IMR-90 (cell line): ENCODE results near the gene KIF13A. TPM values are rescaled to one million over a fixed set of nuclear protein-coding genes. Genes with fewer than 3 reads are reported as not detected.

Experiments used
- ATAC-seq: fragments of 200-7000 bp; cut with Tn5 transposase; 2 replicates; pipeline ENCODE4 v1.9.1; 2020; ENCODE audit warnings: low read depth, mild to moderate bottlenecking, moderate library complexity
- BruUV-seq: library from RNA; stranded (reverse); fragments of 400-500 nt; replicated peaks from 2 replicates; lab custom pipeline; 2021; lab: Mats Ljungman, UMichigan
- CTCF ChIA-PET: fragments of 300-600 bp; formaldehyde crosslinking; extraction: SDS; loops from one replicate; lab custom pipeline; 2021; ENCODE audit warnings: antibody characterized with exemption; lab: Yijun Ruan, JAX
- POLR2A ChIA-PET: fragments of 300-600 bp; sonication (Branson Sonifier 250); formaldehyde crosslinking; loops from one replicate; lab custom pipeline; 2022; ENCODE audit warnings: antibody characterized with exemption; ENCODE audit not compliant: unreplicated experiment; lab: Charles Lee
- DNase-seq: peaks from one replicate; pipeline ENCODE4 v3.0.0; 2013
- H2AFZ ChIP-seq: replicated peaks from 2 replicates; pipeline ENCODE3; 2013; ENCODE audit warnings: low read length, mild to moderate bottlenecking; ENCODE audit not compliant: poor library complexity
- H2AK5ac ChIP-seq: 2 replicates; pipeline ENCODE4 v1.6.1; 2013; ENCODE audit warnings: low read depth, low read length, inconsistent platforms
- H2AK9ac ChIP-seq: replicated peaks from 2 replicates; pipeline ENCODE3; 2013; ENCODE audit warnings: mild to moderate bottlenecking, low read depth, low read length, moderate library complexity; ENCODE audit not compliant: poor library complexity
- H2BK120ac ChIP-seq: 2 replicates; pipeline ENCODE4 v1.6.1; 2013; ENCODE audit warnings: low read depth, low read length, inconsistent platforms
- H2BK15ac ChIP-seq: 3 replicates; pipeline ENCODE4 v1.6.1; 2013; ENCODE audit warnings: low read depth, low read length, inconsistent platforms
- H2BK20ac ChIP-seq: 2 replicates; pipeline ENCODE4 v1.6.1; 2013; ENCODE audit warnings: low read depth, mild to moderate bottlenecking, inconsistent platforms, low read length, moderate library complexity
- H2BK5ac ChIP-seq: 2 replicates; pipeline ENCODE4 v1.6.1; 2013; ENCODE audit warnings: mild to moderate bottlenecking, low read depth, low read length, inconsistent platforms; ENCODE audit not compliant: poor library complexity, severe bottlenecking
- H3K14ac ChIP-seq: replicated peaks from 2 replicates; pipeline ENCODE4 v1.6.1; 2013; ENCODE audit warnings: low read depth, low read length, inconsistent platforms
- H3K18ac ChIP-seq: 2 replicates; pipeline ENCODE4 v1.6.1; 2013; ENCODE audit warnings: low read depth, low read length, control low read depth
- H3K23ac ChIP-seq: 2 replicates; pipeline ENCODE4 v1.6.1; 2013; ENCODE audit warnings: low read depth, low read length, inconsistent platforms
- H3K27ac ChIP-seq: 2 replicates; pipeline ENCODE4 v1.5.1; 2013; ENCODE audit warnings: mild to moderate bottlenecking, control low read depth, low read length; ENCODE audit not compliant: insufficient read depth
- H3K27me3 ChIP-seq: 2 replicates; pipeline ENCODE4 v1.6.1; 2013; ENCODE audit warnings: low read length; ENCODE audit not compliant: control insufficient read depth, insufficient read depth
- H3K36me3 ChIP-seq: 2 replicates; pipeline ENCODE4 v1.6.1; 2013; ENCODE audit warnings: low read length, mixed read lengths; ENCODE audit not compliant: control insufficient read depth, insufficient read depth
- H3K4ac ChIP-seq: 2 replicates; pipeline ENCODE4 v1.6.1; 2013; ENCODE audit warnings: low read depth, low read length, inconsistent platforms
- H3K4me1 ChIP-seq: 2 replicates; pipeline ENCODE4 v1.6.1; 2013; ENCODE audit warnings: low read length, mixed read lengths; ENCODE audit not compliant: control insufficient read depth, insufficient read depth
- H3K4me2 ChIP-seq: 2 replicates; pipeline ENCODE4 v1.6.1; 2013; ENCODE audit warnings: low read depth, mild to moderate bottlenecking, control low read depth, low read length, moderate library complexity
- H3K4me3 ChIP-seq: 2 replicates; pipeline ENCODE4 v1.5.1; 2013; ENCODE audit warnings: low read depth, mild to moderate bottlenecking, control low read depth, low read length, moderate library complexity; ENCODE audit not compliant: insufficient read depth
- H3K56ac ChIP-seq: 2 replicates; pipeline ENCODE4 v1.6.1; 2013; ENCODE audit warnings: low read length, inconsistent platforms; ENCODE audit not compliant: insufficient read depth; ENCODE audit errors: extremely low read depth
- H3K79me1 ChIP-seq, 2 experiments: 2 replicates each; pipeline ENCODE4 v1.6.1; 2013; ENCODE audit warnings: low read length in 2 of 2, inconsistent platforms in 1 of 2, low read depth in 1 of 2
- H3K9ac ChIP-seq: 2 replicates; pipeline ENCODE4 v1.6.1; 2013; ENCODE audit warnings: low read depth, low read length, control low read depth
- H3K9me1 ChIP-seq: 2 replicates; pipeline ENCODE4 v1.6.1; 2013; ENCODE audit warnings: low read length, inconsistent platforms; ENCODE audit not compliant: insufficient read depth
- H3K9me3 ChIP-seq: 2 replicates; pipeline ENCODE4 v1.6.1; 2013; ENCODE audit warnings: low read length; ENCODE audit not compliant: control insufficient read depth, insufficient read depth
- H4K20me1 ChIP-seq: 2 replicates; pipeline ENCODE4 v1.6.1; 2013; ENCODE audit warnings: low read length, inconsistent platforms; ENCODE audit not compliant: insufficient read depth
- H4K5ac ChIP-seq: 2 replicates; pipeline ENCODE4 v1.6.1; 2013; ENCODE audit warnings: mild to moderate bottlenecking, low read depth, low read length, control low read depth
- H4K8ac ChIP-seq, 2 experiments: 2 replicates each; pipeline ENCODE4 v1.6.1; 2013; ENCODE audit warnings: low read depth in 2 of 2, low read length in 2 of 2, control low read depth in 1 of 2, inconsistent platforms in 1 of 2
- H4K91ac ChIP-seq: 2 replicates; pipeline ENCODE4 v1.6.1; 2013; ENCODE audit warnings: low read depth, low read length, inconsistent platforms; ENCODE audit not compliant: insufficient read depth
- BHLHE40 ChIP-seq: fragments of 150-350 bp; IDR thresholded peaks from 2 replicates; pipeline ENCODE4 v1.6.1; 2016; ENCODE audit warnings: mild to moderate bottlenecking, low read depth, low read length
- CEBPB ChIP-seq: IDR thresholded peaks from 2 replicates; pipeline ENCODE4 v1.6.1; 2012; ENCODE audit warnings: low read depth, low read length, improper control_type of control experiment
- CHD1 ChIP-seq: IDR thresholded peaks from 2 replicates; pipeline ENCODE4 v1.6.1; 2012; ENCODE audit warnings: low read depth, low read length, improper control_type of control experiment
- CTCF ChIP-seq: conservative IDR thresholded peaks from 2 replicates; pipeline ENCODE4 v1.5.1; 2012; ENCODE audit warnings: mild to moderate bottlenecking, low read depth, low read length, improper control_type of control experiment
- FOS ChIP-seq: fragments of 150-350 bp; IDR thresholded peaks from 2 replicates; pipeline ENCODE4 v1.6.1; 2016; ENCODE audit warnings: low read depth, low read length
- MAZ ChIP-seq: IDR thresholded peaks from 2 replicates; pipeline ENCODE4 v1.6.1; 2012; ENCODE audit warnings: low read depth, mild to moderate bottlenecking, low read length, improper control_type of control experiment, moderate library complexity, borderline replicate concordance
- MXI1 ChIP-seq: IDR thresholded peaks from 2 replicates; pipeline ENCODE4 v1.6.1; 2012; ENCODE audit warnings: low read depth, mild to moderate bottlenecking, low read length, moderate library complexity, borderline replicate concordance
- NFE2L2 ChIP-seq: fragments of 150-350 bp; IDR thresholded peaks from 2 replicates; pipeline ENCODE4 v1.6.1; 2016; ENCODE audit warnings: low read depth, mild to moderate bottlenecking, low read length
- POLR2A ChIP-seq: IDR thresholded peaks from 2 replicates; pipeline ENCODE4 v1.6.1; 2012; ENCODE audit warnings: mild to moderate bottlenecking, low read depth, low read length
- RAD21 ChIP-seq: IDR thresholded peaks from 2 replicates; pipeline ENCODE4 v1.6.1; 2012; ENCODE audit warnings: low read length, improper control_type of control experiment
- RCOR1 ChIP-seq: IDR thresholded peaks from 2 replicates; pipeline ENCODE4 v1.6.1; 2012; ENCODE audit warnings: mild to moderate bottlenecking, low read length, improper control_type of control experiment; ENCODE audit not compliant: insufficient replicate concordance
- RFX5 ChIP-seq: IDR thresholded peaks from 2 replicates; pipeline ENCODE4 v1.8.0; 2012; ENCODE audit warnings: low read depth, mild to moderate bottlenecking, low read length, moderate library complexity
- SMC3 ChIP-seq: fragments of 150-350 bp; IDR thresholded peaks from 2 replicates; pipeline ENCODE4 v1.6.1; 2016; ENCODE audit warnings: low read depth, mild to moderate bottlenecking, antibody characterized with exemption, low read length, moderate library complexity
- USF2 ChIP-seq: fragments of 150-350 bp; IDR thresholded peaks from 2 replicates; pipeline ENCODE4 v1.6.1; 2017; ENCODE audit warnings: mild to moderate bottlenecking, antibody characterized with exemption, low read length, low read depth
- WGBS, 2 experiments: methylation state at CpG; one replicate each; pipeline versions ENCODE4 v1.1.5 to v1.1.7; 2013; ENCODE audit warnings: missing lambda C conversion rate in 2 of 2; ENCODE audit not compliant: insufficient read length in 1 of 2; ENCODE audit errors: extremely low coverage in 2 of 2; 5-methylcytosine and 5-hydroxymethylcytosine counted together
- dilution Hi-C: fragments of 300-500 bp; cut with HindIII; formaldehyde crosslinking; loops from one replicate; pipeline ENCODE4 v1.14.3; 2018; ENCODE audit warnings: low sequenced_read_pairs; ENCODE audit not compliant: unreplicated experiment
- in situ Hi-C: fragments of 300-500 bp; cut with MboI; formaldehyde crosslinking; loops from 3 replicates; pipeline ENCODE4 v1.14.3; 2019; ENCODE audit warnings: low sequenced_read_pairs, inconsistent platforms, mixed read lengths
- intact Hi-C: fragments of 100-400 bp; cut with micrococcal nuclease; formaldehyde crosslinking; loops from 2 replicates; pipeline ENCODE4 v1.10.0; 2022
- polyA plus RNA-seq, 3 experiments: library from polyadenylated mRNA; depleted of rRNA; stranded (reverse); fragments of >200 nt; gene quantifications; 2 replicates each; pipeline ENCODE4 v1.2.3, GENCODE V29; 2012; ENCODE audit warnings: low replicate concordance in 1 of 3
- total RNA-seq: library from RNA; depleted of rRNA; stranded (reverse); fragments of >200 nt; gene quantifications from 2 replicates; pipeline ENCODE4 v1.2.3, GENCODE V29; 2012

The KIF13A gene
- total and polyA plus RNA-seq, 2 of the 4 experiments (the other 2 are of a cell fraction) = 23.3 to 51.8 TPM

GRCh38 chr6:17729223-17730077 is 258.0 kb downstream of the KIF13A start:
- ATAC-seq = no peak
- CTCF ChIA-PET = interaction anchor here (0.7 kb wide), 1 partner anchor 249 kb away, joined by 3 read pairs; no protein-coding TSS in a partner anchor

More at GRCh38 chr6:17729223-17730077, 258.0 kb downstream of the KIF13A start:
- Histone ChIP-seq H3K79me1 (no peaks in the 10 kb centered on the region), H2AFZ (no peak overlapping the region), H3K9me3 (no peaks in the 10 kb centered on the region), H3K27ac (no peak overlapping the region), H2BK15ac (no peak overlapping the region), H2AK5ac (no peak overlapping the region), H3K4me3 (no peak overlapping the region), H3K4me2 (no peak overlapping the region), H4K20me1 (no peaks in the 10 kb centered on the region), H3K23ac (no peak overlapping the region), H4K5ac (no peak overlapping the region), H2BK20ac (no peak overlapping the region), H2AK9ac (no peak overlapping the region), H3K18ac (no peak overlapping the region), H3K4me1 (peaks cover 4% of the 10 kb centered on the region), H2BK120ac (no peak overlapping the region), H3K9ac (no peak overlapping the region), H2BK5ac (no peak overlapping the region), H3K14ac (no peak overlapping the region), H4K91ac (no peak overlapping the region), H3K36me3 (no peaks in the 10 kb centered on the region), H3K4ac (no peak overlapping the region), H4K8ac (no peak overlapping the region), H3K27me3 (no peaks in the 10 kb centered on the region), H3K9me1 (no peaks in the 10 kb centered on the region), H3K56ac (no peak overlapping the region)
- no CpG with 5 or more reads among the region's 12 CpGs for WGBS, 2 experiments
- POLR2A ChIA-PET = no interaction called here
- dilution Hi-C loops (no loop called here), intact Hi-C loops (no loop called here), in situ Hi-C loops (no loop called here)
- BruUV-seq = no TSS peak
- DNase-seq = no peak
- TF ChIP-seq SMC3 = no peak
- TF ChIP-seq RCOR1 = no peak
- TF ChIP-seq MAZ = no peak
- no peak for TF ChIP-seq USF2
- no peak for TF ChIP-seq RFX5
- TF ChIP-seq FOS = no peak
- no peak for TF ChIP-seq CTCF
- no peak for TF ChIP-seq POLR2A
- TF ChIP-seq MXI1 = no peak
- no peak for TF ChIP-seq BHLHE40
- TF ChIP-seq CHD1 = no peak
- TF ChIP-seq CEBPB = no peak
- no peak for TF ChIP-seq RAD21
- TF ChIP-seq NFE2L2 = no peak
